Ishikawa (cell line): ENCODE data around the gene UBE2O.
A peak's percentile ranks its signal among the peaks of the same experiment; 100 is the strongest.

Source experiments
- CEBPB ChIP-seq: IDR thresholded peaks from 2 replicates; pipeline ENCODE4 v1.6.1; 2012
- CREB1 ChIP-seq: IDR thresholded peaks from 2 replicates; pipeline ENCODE4 v1.6.1; 2012; ENCODE audit warnings: low read depth
- EGR1 ChIP-seq: IDR thresholded peaks from 2 replicates; pipeline ENCODE4 v1.6.1; 2012
- EP300 ChIP-seq: IDR thresholded peaks from 2 replicates; pipeline ENCODE4 v1.6.1; 2012; ENCODE audit warnings: borderline replicate concordance
- FOXM1 ChIP-seq: IDR thresholded peaks from 2 replicates; pipeline ENCODE4 v1.6.1; 2012; ENCODE audit warnings: low read depth, borderline replicate concordance
- NFIC ChIP-seq: IDR thresholded peaks from 2 replicates; pipeline ENCODE4 v1.6.1; 2012
- RAD21 ChIP-seq: IDR thresholded peaks from 2 replicates; pipeline ENCODE4 v1.6.1; 2012; ENCODE audit warnings: low read depth
- TAF1 ChIP-seq: IDR thresholded peaks from 2 replicates; pipeline ENCODE4 v1.6.1; 2012; ENCODE audit warnings: low read depth, mild to moderate bottlenecking
- TCF12 ChIP-seq: IDR thresholded peaks from 2 replicates; pipeline ENCODE4 v1.6.1; 2012; ENCODE audit warnings: low read depth
- TEAD4 ChIP-seq: IDR thresholded peaks from 2 replicates; pipeline ENCODE4 v1.6.1; 2012
- YY1 ChIP-seq: IDR thresholded peaks from 2 replicates; pipeline ENCODE4 v1.6.1; 2012; ENCODE audit warnings: low read depth
- ZBTB7A ChIP-seq: IDR thresholded peaks from 2 replicates; pipeline ENCODE4 v1.6.1; 2012; ENCODE audit warnings: low read depth
- TF ChIP-seq, protein P1 (sequence below): IDR thresholded peaks from 2 replicates; pipeline ENCODE4 v1.6.1; 2012
- TF ChIP-seq, protein P2 (sequence below): IDR thresholded peaks from 2 replicates; pipeline ENCODE4 v1.6.1; 2012
- TF ChIP-seq, protein P3 (sequence below): IDR thresholded peaks from 2 replicates; pipeline ENCODE4 v1.6.1; 2012; ENCODE audit warnings: low read depth, mild to moderate bottlenecking

Gene UBE2O

DNA sequence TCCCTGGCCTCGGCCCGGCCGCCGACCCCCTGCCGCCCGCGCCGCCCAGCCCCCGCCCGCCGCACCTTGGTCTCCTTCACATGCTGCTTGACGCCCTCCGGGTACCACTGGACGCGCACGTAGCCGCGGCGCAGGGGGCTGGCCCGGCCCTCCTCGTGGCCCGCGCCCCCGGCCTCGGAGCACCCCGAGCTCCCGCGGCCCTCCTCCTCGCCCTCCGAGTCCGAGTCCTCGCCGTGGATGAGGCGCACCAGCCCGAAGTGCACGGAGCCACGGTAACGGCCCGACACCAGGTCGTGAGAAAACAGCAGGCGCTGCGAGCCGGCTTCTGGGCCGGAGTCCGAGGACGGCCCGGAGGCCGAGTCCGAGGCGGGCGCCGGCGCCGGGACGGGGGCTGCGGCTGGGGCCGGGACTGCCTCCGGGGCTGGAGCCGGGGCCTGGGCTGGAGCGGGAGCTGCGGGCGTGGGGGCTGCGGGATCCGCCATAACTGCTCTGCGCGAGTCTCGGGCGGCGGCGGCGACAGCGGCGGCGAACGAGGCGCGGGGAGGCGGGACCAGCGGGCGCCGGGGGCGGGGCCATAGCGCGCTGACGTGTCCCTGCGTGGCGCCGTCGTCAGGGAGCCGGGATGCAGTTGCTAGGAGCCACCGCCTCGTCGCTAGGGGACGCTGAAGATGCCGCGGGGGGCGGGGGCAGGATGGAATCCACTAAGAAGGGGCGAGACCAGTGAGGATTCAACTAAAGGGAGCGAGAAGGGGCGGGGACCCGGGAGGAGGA is at the start of gene UBE2O:
UBE2O (minus strand) TSS at position 493 of the 771 bp plus-strand sequence; CDS start at position 482, 11 bp downstream.
- TF ChIP-seq RAD21 (no peak), TAF1 (peak; percentile 52), CEBPB (no peak), ZBTB7A (no peak), YY1 (peak; percentile 88), NFIC (no peak), FOXM1 (0 out of 2 replicates have a peak, but pooled peaks have one; percentile 24), TEAD4 (0 out of 2 replicates have a peak, but pooled peaks have one; percentile 19), EP300 (no peak), TCF12 (no peak; the same call in 1 of the 2 replicates), CREB1 (peak; percentile 70), EGR1 (peak; percentile 27; the same call in 1 of the 2 replicates)
- TF ChIP-seq, protein P1, sequence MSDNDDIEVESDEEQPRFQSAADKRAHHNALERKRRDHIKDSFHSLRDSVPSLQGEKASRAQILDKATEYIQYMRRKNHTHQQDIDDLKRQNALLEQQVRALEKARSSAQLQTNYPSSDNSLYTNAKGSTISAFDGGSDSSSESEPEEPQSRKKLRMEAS, result peak; percentile 41; the same call in 1 of the 2 replicates
- TF ChIP-seq, protein P2, sequence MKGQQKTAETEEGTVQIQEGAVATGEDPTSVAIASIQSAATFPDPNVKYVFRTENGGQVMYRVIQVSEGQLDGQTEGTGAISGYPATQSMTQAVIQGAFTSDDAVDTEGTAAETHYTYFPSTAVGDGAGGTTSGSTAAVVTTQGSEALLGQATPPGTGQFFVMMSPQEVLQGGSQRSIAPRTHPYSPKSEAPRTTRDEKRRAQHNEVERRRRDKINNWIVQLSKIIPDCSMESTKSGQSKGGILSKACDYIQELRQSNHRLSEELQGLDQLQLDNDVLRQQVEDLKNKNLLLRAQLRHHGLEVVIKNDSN, result no peak
- TF ChIP-seq, protein P3, sequence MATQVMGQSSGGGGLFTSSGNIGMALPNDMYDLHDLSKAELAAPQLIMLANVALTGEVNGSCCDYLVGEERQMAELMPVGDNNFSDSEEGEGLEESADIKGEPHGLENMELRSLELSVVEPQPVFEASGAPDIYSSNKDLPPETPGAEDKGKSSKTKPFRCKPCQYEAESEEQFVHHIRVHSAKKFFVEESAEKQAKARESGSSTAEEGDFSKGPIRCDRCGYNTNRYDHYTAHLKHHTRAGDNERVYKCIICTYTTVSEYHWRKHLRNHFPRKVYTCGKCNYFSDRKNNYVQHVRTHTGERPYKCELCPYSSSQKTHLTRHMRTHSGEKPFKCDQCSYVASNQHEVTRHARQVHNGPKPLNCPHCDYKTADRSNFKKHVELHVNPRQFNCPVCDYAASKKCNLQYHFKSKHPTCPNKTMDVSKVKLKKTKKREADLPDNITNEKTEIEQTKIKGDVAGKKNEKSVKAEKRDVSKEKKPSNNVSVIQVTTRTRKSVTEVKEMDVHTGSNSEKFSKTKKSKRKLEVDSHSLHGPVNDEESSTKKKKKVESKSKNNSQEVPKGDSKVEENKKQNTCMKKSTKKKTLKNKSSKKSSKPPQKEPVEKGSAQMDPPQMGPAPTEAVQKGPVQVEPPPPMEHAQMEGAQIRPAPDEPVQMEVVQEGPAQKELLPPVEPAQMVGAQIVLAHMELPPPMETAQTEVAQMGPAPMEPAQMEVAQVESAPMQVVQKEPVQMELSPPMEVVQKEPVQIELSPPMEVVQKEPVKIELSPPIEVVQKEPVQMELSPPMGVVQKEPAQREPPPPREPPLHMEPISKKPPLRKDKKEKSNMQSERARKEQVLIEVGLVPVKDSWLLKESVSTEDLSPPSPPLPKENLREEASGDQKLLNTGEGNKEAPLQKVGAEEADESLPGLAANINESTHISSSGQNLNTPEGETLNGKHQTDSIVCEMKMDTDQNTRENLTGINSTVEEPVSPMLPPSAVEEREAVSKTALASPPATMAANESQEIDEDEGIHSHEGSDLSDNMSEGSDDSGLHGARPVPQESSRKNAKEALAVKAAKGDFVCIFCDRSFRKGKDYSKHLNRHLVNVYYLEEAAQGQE, result no peak

DNA sequence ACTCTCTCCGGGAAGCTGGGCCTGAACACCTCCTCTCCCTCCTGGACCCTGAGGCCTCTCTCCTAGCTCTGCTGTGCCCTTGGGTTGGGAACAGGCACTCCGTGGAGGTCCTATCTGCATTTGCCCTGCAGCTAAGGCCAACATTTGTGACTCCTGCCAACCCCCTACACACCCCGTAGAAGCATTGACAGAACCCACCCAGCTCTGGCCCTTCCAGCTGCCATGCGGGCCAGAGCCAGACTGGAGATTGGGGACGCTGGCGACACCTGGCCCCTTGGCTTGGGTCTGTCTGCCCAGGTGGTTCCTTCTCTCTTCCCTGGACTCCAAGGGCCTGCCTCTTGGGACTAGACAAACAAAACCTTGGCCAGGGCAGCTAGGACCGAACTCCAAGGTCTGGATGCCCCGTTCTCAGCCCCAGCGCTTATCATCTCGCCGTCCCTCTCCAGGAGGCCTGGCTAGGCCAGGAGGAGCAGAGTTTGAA is 48.9 kb upstream of the UBE2O start:
- TF ChIP-seq CEBPB (no peak), TEAD4 (no peak)
- TF ChIP-seq, protein P1, result no peak

DNA sequence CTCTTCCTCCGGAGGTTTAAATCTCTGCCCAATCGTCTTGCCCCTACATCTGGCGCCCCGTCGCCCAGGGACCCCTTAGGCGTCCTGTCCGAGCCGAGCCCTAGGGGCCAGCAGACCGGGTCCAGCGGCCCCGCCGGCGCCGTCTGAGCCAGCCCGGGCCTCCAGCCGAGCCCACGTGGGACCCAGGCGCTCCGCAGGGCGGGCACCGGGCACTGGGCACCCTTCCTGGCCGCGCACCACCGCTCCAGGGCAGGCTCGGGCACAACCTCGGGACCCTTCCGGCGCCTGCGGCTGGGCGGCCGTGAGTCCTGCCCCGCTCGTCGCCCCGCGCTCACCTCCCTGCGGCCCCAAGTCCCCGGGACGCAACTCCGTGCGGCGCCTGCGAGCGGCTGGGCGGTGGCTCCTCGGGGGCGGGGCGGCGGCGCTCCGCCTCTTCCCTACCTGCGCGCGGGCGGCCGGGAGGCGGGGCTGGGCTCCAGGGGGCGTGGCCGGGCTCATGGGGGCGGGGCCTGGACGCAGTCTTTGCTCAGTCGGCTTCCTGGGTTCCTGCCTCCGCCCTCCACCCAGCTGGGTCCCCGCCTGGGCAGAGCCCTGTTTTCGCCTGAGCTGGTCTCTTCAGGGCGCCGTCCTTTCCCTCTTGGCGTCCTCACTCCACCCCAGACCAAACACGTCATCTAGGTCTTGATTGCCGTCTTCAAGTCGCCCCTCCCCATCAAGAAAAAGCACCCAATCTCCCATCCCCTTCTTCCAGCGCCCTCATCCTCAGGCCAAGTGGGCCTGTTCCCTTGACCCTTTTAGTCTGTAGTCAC is 48.3 kb upstream of the UBE2O start, which contains the start of gene RHBDF2:
RHBDF2 (minus strand) TSS at position 406 of the 809 bp plus-strand sequence. CDS start 19,899 bp downstream, outside the sequence.
- no peak for TF ChIP-seq EGR1
- TF ChIP-seq TAF1, result peak; percentile 61; the same call in 1 of the 2 replicates
- TF ChIP-seq, protein P2, result peak; percentile 64
- TF ChIP-seq EP300, result peak; percentile 11; the same call in 1 of the 2 replicates
- no peak for TF ChIP-seq CREB1
- TF ChIP-seq, protein P1, result peak; percentile 68; the same call in 1 of the 2 replicates
- TF ChIP-seq NFIC, result no peak
- peak; percentile 18; the same call in 1 of the 2 replicates for TF ChIP-seq TCF12

DNA sequence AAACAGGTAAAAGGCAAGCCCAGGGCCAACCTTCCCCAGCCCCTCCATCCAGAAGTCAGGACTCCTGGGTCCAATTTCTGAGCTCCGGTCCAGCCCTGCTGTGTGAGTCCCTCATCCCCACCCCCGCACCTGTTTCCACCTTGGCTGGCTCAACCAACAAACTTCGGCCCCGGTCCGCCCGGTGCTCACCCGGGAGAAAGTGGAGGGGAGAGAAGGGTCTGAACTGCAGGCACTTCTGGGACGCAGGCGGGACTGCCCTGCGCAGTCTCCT is 47.7 kb upstream of the UBE2O start:
- TF ChIP-seq EGR1 (0 out of 2 replicates have a peak, but pooled peaks have one; percentile 34), ZBTB7A (no peak), TEAD4 (no peak), YY1 (no peak), RAD21 (no peak)
- TF ChIP-seq, protein P3, result no peak
- TF ChIP-seq, protein P2, result no peak

DNA sequence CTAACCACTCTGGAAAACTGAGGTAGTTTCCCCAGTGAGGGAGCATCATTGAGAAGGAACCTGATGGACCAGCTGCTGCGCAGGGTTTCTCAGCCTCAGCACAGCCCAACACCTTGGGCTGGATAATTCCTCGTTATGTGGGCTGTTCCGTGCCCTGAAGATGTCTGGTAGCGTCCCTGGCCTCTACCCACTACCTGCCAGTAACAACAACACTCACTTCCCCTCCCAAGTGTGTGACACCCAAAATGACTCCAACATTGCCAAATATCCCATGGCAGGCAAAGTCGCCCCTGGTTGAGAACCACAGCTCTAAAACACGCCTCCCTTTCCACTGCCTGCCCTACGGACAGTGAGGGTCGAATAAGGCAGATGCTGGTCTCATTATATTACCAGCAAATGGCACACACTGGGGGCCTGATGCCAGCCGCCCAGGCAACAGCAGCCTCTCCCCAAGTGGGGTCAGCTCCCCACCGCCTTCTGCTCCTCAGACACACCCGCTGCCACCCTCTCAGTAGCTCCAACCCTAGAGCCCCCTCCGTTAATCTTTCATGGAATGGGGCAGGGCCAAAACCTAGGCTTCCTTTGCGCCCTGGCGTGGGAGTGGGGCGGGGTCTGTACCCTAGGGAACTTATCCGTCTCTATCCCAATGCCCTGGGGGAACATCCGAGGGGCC is 47.3 kb upstream of the UBE2O start:
- TF ChIP-seq CEBPB, result no peak
- TF ChIP-seq, protein P3, result no peak
- TF ChIP-seq TEAD4, result no peak
- TF ChIP-seq, protein P1, result no peak
- no peak for TF ChIP-seq YY1
- no peak for TF ChIP-seq TCF12
- TF ChIP-seq TAF1, result no peak
- TF ChIP-seq, protein P2, result no peak
- TF ChIP-seq EP300, result no peak
- TF ChIP-seq ZBTB7A, result no peak
